IMR-90 (cell line): Measurements from ENCODE around the gene SPPL2B. TPM values are rescaled to one million over a fixed set of nuclear protein-coding genes. Genes with fewer than 3 reads are reported as not detected.

Source experiments
- ATAC-seq: fragments of 200-7000 bp; cut with Tn5 transposase; 2 replicates; pipeline ENCODE4 v1.9.1; 2020; ENCODE audit warnings: low read depth, mild to moderate bottlenecking, moderate library complexity
- BruUV-seq: library from RNA; stranded (reverse); fragments of 400-500 nt; replicated peaks from 2 replicates; lab custom pipeline; 2021; lab: Mats Ljungman, UMichigan
- CTCF ChIA-PET: fragments of 300-600 bp; formaldehyde crosslinking; extraction: SDS; loops from one replicate; lab custom pipeline; 2021; ENCODE audit warnings: antibody characterized with exemption; lab: Yijun Ruan, JAX
- POLR2A ChIA-PET: fragments of 300-600 bp; sonication (Branson Sonifier 250); formaldehyde crosslinking; loops from one replicate; lab custom pipeline; 2022; ENCODE audit warnings: antibody characterized with exemption; ENCODE audit not compliant: unreplicated experiment; lab: Charles Lee
- DNase-seq: peaks from one replicate; pipeline ENCODE4 v3.0.0; 2013
- H2AFZ ChIP-seq: replicated peaks from 2 replicates; pipeline ENCODE3; 2013; ENCODE audit warnings: low read length, mild to moderate bottlenecking; ENCODE audit not compliant: poor library complexity
- H2AK5ac ChIP-seq: 2 replicates; pipeline ENCODE4 v1.6.1; 2013; ENCODE audit warnings: low read depth, low read length, inconsistent platforms
- H2AK9ac ChIP-seq: replicated peaks from 2 replicates; pipeline ENCODE3; 2013; ENCODE audit warnings: mild to moderate bottlenecking, low read depth, low read length, moderate library complexity; ENCODE audit not compliant: poor library complexity
- H2BK120ac ChIP-seq: 2 replicates; pipeline ENCODE4 v1.6.1; 2013; ENCODE audit warnings: low read depth, low read length, inconsistent platforms
- H2BK15ac ChIP-seq: 3 replicates; pipeline ENCODE4 v1.6.1; 2013; ENCODE audit warnings: low read depth, low read length, inconsistent platforms
- H2BK20ac ChIP-seq: 2 replicates; pipeline ENCODE4 v1.6.1; 2013; ENCODE audit warnings: low read depth, mild to moderate bottlenecking, inconsistent platforms, low read length, moderate library complexity
- H2BK5ac ChIP-seq: 2 replicates; pipeline ENCODE4 v1.6.1; 2013; ENCODE audit warnings: mild to moderate bottlenecking, low read depth, low read length, inconsistent platforms; ENCODE audit not compliant: poor library complexity, severe bottlenecking
- H3K14ac ChIP-seq: replicated peaks from 2 replicates; pipeline ENCODE4 v1.6.1; 2013; ENCODE audit warnings: low read depth, low read length, inconsistent platforms
- H3K18ac ChIP-seq: 2 replicates; pipeline ENCODE4 v1.6.1; 2013; ENCODE audit warnings: low read depth, low read length, control low read depth
- H3K23ac ChIP-seq: 2 replicates; pipeline ENCODE4 v1.6.1; 2013; ENCODE audit warnings: low read depth, low read length, inconsistent platforms
- H3K27ac ChIP-seq: 2 replicates; pipeline ENCODE4 v1.5.1; 2013; ENCODE audit warnings: mild to moderate bottlenecking, control low read depth, low read length; ENCODE audit not compliant: insufficient read depth
- H3K27me3 ChIP-seq: 2 replicates; pipeline ENCODE4 v1.6.1; 2013; ENCODE audit warnings: low read length; ENCODE audit not compliant: control insufficient read depth, insufficient read depth
- H3K36me3 ChIP-seq: 2 replicates; pipeline ENCODE4 v1.6.1; 2013; ENCODE audit warnings: low read length, mixed read lengths; ENCODE audit not compliant: control insufficient read depth, insufficient read depth
- H3K4ac ChIP-seq: 2 replicates; pipeline ENCODE4 v1.6.1; 2013; ENCODE audit warnings: low read depth, low read length, inconsistent platforms
- H3K4me1 ChIP-seq: 2 replicates; pipeline ENCODE4 v1.6.1; 2013; ENCODE audit warnings: low read length, mixed read lengths; ENCODE audit not compliant: control insufficient read depth, insufficient read depth
- H3K4me2 ChIP-seq: 2 replicates; pipeline ENCODE4 v1.6.1; 2013; ENCODE audit warnings: low read depth, mild to moderate bottlenecking, control low read depth, low read length, moderate library complexity
- H3K4me3 ChIP-seq: 2 replicates; pipeline ENCODE4 v1.5.1; 2013; ENCODE audit warnings: low read depth, mild to moderate bottlenecking, control low read depth, low read length, moderate library complexity; ENCODE audit not compliant: insufficient read depth
- H3K56ac ChIP-seq: 2 replicates; pipeline ENCODE4 v1.6.1; 2013; ENCODE audit warnings: low read length, inconsistent platforms; ENCODE audit not compliant: insufficient read depth; ENCODE audit errors: extremely low read depth
- H3K79me1 ChIP-seq, 2 experiments: 2 replicates each; pipeline ENCODE4 v1.6.1; 2013; ENCODE audit warnings: low read length in 2 of 2, inconsistent platforms in 1 of 2, low read depth in 1 of 2
- H3K9ac ChIP-seq: 2 replicates; pipeline ENCODE4 v1.6.1; 2013; ENCODE audit warnings: low read depth, low read length, control low read depth
- H3K9me1 ChIP-seq: 2 replicates; pipeline ENCODE4 v1.6.1; 2013; ENCODE audit warnings: low read length, inconsistent platforms; ENCODE audit not compliant: insufficient read depth
- H3K9me3 ChIP-seq: 2 replicates; pipeline ENCODE4 v1.6.1; 2013; ENCODE audit warnings: low read length; ENCODE audit not compliant: control insufficient read depth, insufficient read depth
- H4K20me1 ChIP-seq: 2 replicates; pipeline ENCODE4 v1.6.1; 2013; ENCODE audit warnings: low read length, inconsistent platforms; ENCODE audit not compliant: insufficient read depth
- H4K5ac ChIP-seq: 2 replicates; pipeline ENCODE4 v1.6.1; 2013; ENCODE audit warnings: mild to moderate bottlenecking, low read depth, low read length, control low read depth
- H4K8ac ChIP-seq, 2 experiments: 2 replicates each; pipeline ENCODE4 v1.6.1; 2013; ENCODE audit warnings: low read depth in 2 of 2, low read length in 2 of 2, control low read depth in 1 of 2, inconsistent platforms in 1 of 2
- H4K91ac ChIP-seq: 2 replicates; pipeline ENCODE4 v1.6.1; 2013; ENCODE audit warnings: low read depth, low read length, inconsistent platforms; ENCODE audit not compliant: insufficient read depth
- CHD1 ChIP-seq: IDR thresholded peaks from 2 replicates; pipeline ENCODE4 v1.6.1; 2012; ENCODE audit warnings: low read depth, low read length, improper control_type of control experiment
- MAZ ChIP-seq: IDR thresholded peaks from 2 replicates; pipeline ENCODE4 v1.6.1; 2012; ENCODE audit warnings: low read depth, mild to moderate bottlenecking, low read length, improper control_type of control experiment, moderate library complexity, borderline replicate concordance
- MXI1 ChIP-seq: IDR thresholded peaks from 2 replicates; pipeline ENCODE4 v1.6.1; 2012; ENCODE audit warnings: low read depth, mild to moderate bottlenecking, low read length, moderate library complexity, borderline replicate concordance
- RCOR1 ChIP-seq: IDR thresholded peaks from 2 replicates; pipeline ENCODE4 v1.6.1; 2012; ENCODE audit warnings: mild to moderate bottlenecking, low read length, improper control_type of control experiment; ENCODE audit not compliant: insufficient replicate concordance
- WGBS, 2 experiments: methylation state at CpG; one replicate each; pipeline versions ENCODE4 v1.1.5 to v1.1.7; 2013; ENCODE audit warnings: missing lambda C conversion rate in 2 of 2; ENCODE audit not compliant: insufficient read length in 1 of 2; ENCODE audit errors: extremely low coverage in 2 of 2; 5-methylcytosine and 5-hydroxymethylcytosine counted together
- dilution Hi-C: fragments of 300-500 bp; cut with HindIII; formaldehyde crosslinking; loops from one replicate; pipeline ENCODE4 v1.14.3; 2018; ENCODE audit warnings: low sequenced_read_pairs; ENCODE audit not compliant: unreplicated experiment
- in situ Hi-C: fragments of 300-500 bp; cut with MboI; formaldehyde crosslinking; loops from 3 replicates; pipeline ENCODE4 v1.14.3; 2019; ENCODE audit warnings: low sequenced_read_pairs, inconsistent platforms, mixed read lengths
- intact Hi-C: fragments of 100-400 bp; cut with micrococcal nuclease; formaldehyde crosslinking; loops from 2 replicates; pipeline ENCODE4 v1.10.0; 2022
- polyA plus RNA-seq, 3 experiments: library from polyadenylated mRNA; depleted of rRNA; stranded (reverse); fragments of >200 nt; gene quantifications; 2 replicates each; pipeline ENCODE4 v1.2.3, GENCODE V29; 2012; ENCODE audit warnings: low replicate concordance in 1 of 3
- total RNA-seq: library from RNA; depleted of rRNA; stranded (reverse); fragments of >200 nt; gene quantifications from 2 replicates; pipeline ENCODE4 v1.2.3, GENCODE V29; 2012

Gene SPPL2B
- total and polyA plus RNA-seq, 2 of the 4 experiments (the other 2 are of a cell fraction): 3.4 to 45.7 TPM

DNA sequence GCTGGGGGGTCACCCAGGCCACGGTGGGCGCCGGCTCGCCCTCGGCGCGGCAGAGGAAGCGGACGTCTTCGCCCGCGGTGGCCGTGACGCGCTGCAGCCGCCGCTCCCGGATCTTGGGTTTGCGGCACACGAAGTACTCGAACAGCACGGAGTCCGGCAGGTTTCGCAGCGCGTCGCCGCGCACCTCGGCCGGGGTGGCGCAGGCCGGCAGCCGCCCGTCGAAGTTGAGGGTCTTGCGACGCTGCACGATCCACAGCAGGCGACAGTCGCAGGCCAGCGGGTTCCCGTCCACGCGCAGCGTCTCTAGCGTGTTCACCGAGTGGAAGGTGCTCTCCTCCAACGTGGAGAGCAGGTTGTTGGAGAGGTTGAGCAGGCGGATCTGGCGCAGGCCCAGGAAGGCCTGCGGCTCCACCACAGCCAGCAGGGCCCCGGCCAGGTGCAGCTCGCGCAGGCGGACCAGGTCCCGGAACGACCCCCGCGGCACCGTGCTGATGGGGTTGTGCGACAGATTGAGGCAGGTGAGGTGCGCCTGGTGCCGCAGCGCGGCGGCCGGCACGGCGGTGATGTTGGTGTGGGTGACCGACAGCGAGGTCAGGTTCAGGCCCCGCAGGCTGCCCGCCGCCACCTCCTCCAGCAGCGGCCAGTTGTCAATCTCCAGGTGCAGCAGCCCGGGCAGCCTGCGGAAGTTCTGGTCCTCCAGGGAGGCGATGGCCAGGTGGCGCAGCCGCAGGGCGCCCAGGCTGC lies 37.9 kb upstream of the SPPL2B start (continued):
- no peak for TF ChIP-seq CHD1

DNA sequence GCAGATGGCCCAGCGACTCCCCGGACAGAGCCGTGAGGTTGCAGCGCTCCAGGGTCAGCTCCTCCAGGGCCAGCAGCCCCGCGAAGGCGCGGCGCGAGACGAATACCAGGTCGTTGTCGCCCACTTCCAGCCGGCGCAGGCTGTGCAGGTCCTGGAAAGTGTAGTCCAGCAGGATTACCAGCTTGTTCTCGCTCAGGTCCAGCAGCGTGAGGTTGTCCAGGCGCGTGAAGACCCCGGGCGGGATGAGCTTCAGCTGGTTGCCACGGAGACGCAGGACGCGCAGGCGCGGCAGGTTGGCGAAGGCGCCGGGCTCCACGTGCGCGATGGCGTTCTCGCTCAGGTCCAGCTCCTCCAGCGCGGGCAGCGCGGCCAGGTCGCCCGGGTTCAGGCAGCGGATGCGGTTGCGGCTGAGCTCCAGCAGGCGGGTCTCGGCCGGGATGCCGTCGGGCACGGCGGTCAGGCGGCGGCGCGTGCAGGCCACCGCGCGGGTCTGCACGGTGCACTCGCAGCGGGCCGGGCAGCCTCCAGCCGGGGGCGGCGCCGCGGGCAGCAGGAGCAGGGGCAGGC lies 37.2 kb upstream of the SPPL2B start:
- 2% methylated on average over 41 of the region's 67 CpGs; no CpG with 5 or more reads in 1 of the 2 experiments for WGBS, 2 experiments
- H4K8ac ChIP-seq: no peak overlapping the region
- H3K18ac ChIP-seq: no peak overlapping the region
- ChIA-PET POLR2A (no interaction called here), CTCF (interaction anchor here (1.1 to 1.6 kb wide), 2 partner anchors 25 to 55 kb away, joined by 4 read pairs; partner anchors contain the start of gene PLEKHJ1)
- no peak overlapping the region for H3K27ac ChIP-seq
- 0 out of 2 replicates have a peak, but pooled peaks have one; percentile 6 for ATAC-seq
- TF ChIP-seq RCOR1: no peak
- peak; percentile 65; the same call in 1 of the 2 replicates for TF ChIP-seq MXI1
- no peak for TF ChIP-seq MAZ
- no peaks in the 10 kb centered on the region for H3K9me1 ChIP-seq
- H3K79me1 ChIP-seq: no peaks in the 10 kb centered on the region
- dilution Hi-C loops: no loop called here
- intact Hi-C loops: no loop called here
- H2BK20ac ChIP-seq: no peak overlapping the region
- H4K91ac ChIP-seq: no peak overlapping the region
- H3K23ac ChIP-seq: no peak overlapping the region
- H3K14ac ChIP-seq: no peak overlapping the region
- H4K20me1 ChIP-seq: peaks cover 26% of the 10 kb centered on the region; the same call in 1 of the 2 replicates
- in situ Hi-C loops: no loop called here
- no peak overlapping the region for H3K4ac ChIP-seq
- H3K9me3 ChIP-seq: no peaks in the 10 kb centered on the region
- no peak overlapping the region for H3K4me3 ChIP-seq
- peak overlapping the region; percentile 75 for H2AFZ ChIP-seq
- BruUV-seq: no TSS peak
- DNase-seq: no peak
- H3K4me1 ChIP-seq: peaks cover 5% of the 10 kb centered on the region
- H2BK120ac ChIP-seq: no peak overlapping the region
- H2AK9ac ChIP-seq: peak overlapping the region; percentile 72
- no peaks in the 10 kb centered on the region for H3K36me3 ChIP-seq
- H3K9ac ChIP-seq: no peak overlapping the region
- no peak overlapping the region for H2BK15ac ChIP-seq
- H4K5ac ChIP-seq: no peak overlapping the region
- no peak overlapping the region for H3K56ac ChIP-seq
- H3K27me3 ChIP-seq: peaks cover 64% of the 10 kb centered on the region
- no peak overlapping the region for H2BK5ac ChIP-seq
- no peak overlapping the region for H2AK5ac ChIP-seq
- peak overlapping the region; percentile 49; the same call in 1 of the 2 replicates for H3K4me2 ChIP-seq
